Midbrain (tissue), 1 donor: Measurements from ENCODE around the gene MAGI2.

Experiments used
- DNase-seq: peaks from one replicate; lab custom pipeline; 2025; lab: John Stamatoyannopoulos, UW

MAGI2 gene

DNA sequence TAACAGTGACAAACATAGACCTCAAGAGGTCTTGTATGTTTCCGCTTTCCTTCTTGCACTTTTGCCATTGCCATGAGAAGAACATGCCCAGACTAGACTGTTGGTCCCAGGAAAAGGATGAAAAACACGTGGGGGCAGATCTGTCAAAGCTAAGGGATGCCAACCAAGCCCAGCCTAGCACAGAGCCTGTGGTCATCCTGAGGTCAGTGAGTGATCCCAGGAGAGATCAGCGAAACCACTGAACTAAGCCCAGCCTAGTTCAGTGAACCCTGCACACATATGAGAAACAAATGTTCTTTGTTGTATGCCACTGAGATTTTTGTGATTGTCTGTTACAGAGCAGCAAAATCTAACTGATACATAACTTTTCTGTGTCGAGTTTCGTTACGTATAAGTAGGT is 718.8 kb downstream of the MAGI2 start:
- DNase-seq, result no peak

DNA sequence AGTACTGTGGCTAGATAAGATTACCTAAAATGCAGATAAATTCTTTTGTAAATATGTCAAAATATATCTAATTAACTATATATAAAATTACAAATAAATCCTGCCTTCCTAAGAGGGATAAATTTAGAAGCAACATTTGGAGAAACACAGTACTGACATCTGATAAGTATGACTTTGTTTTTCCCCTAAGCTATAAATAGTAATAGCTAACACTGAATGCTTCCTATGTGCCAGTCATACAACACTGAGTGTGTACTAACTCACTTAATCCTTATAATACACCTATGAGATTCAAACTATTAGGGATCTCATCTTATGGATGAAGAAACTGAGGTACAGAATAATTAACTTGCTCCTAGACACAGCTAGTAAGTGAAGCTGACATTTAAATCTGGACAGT is 733.4 kb downstream of the MAGI2 start:
- DNase-seq, result no peak

DNA sequence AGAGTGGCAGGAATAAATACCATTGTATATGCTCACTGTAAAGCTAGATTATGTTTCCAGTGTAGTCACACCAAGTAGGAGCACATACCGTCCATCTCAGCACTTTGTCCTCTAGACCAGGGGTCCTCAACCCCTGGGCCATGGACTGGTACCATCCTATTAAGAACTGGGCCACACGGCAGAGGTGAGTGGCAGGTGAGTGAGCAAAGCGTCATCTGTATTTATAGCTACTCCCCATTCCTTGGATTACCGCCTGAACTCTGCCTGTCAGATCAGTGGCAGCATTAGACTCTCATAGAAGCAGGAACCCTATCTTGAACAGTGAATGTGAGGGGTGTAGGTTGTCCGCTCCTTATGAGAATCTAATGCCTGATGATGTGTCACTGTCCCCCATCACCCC is 735.3 kb downstream of the MAGI2 start:
- no peak for DNase-seq

GRCh38 chr7:78716876-78717275 is 736.6 kb downstream of the MAGI2 start:
- no peak for DNase-seq

- DNase-seq, result no peak
Observed at GRCh38 chr7:78714356-78714755, 739.1 kb downstream of the MAGI2 start.

DNA sequence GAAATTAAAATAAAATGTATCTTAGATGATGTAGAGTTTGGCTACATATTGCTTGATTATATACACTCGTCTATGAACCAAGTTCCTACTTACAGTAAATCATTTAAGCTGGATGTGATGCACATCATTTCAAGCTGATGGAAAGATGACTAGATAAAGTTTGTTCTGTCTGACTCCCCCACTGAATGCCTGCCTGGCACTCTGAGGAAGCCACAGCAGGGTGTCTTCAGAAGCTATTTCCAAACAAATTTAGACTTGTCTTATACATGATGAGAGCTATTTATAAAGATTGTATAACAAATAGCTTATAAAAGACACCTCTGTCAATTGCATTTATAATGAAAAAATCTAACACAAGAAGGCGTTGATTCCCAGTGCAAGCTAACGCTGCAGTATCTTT is 741.4 kb downstream of the MAGI2 start:
- DNase-seq, result no peak

DNA sequence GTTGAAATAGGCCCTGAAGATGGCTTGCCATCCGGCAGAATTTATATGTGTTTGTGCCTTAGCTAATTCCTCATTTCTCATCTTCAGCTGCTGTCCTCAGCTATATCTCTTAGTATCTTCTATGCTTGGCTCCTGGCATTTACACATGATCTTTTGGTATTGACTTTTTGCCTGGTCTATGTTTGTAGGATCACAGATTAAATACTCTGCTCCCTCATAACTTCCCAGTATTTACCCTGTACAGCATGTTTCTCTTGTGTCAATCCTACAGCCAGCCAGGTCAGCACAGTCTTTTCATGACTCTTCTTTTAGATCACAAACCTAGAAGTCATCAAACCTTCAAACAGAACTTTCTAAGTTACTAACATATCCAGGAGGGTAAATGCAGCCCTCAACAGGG is 743.8 kb downstream of the MAGI2 start:
- no peak for DNase-seq

- DNase-seq, result no peak
Observed at GRCh38 chr7:78704504-78704903, 749.0 kb downstream of the MAGI2 start.

DNA sequence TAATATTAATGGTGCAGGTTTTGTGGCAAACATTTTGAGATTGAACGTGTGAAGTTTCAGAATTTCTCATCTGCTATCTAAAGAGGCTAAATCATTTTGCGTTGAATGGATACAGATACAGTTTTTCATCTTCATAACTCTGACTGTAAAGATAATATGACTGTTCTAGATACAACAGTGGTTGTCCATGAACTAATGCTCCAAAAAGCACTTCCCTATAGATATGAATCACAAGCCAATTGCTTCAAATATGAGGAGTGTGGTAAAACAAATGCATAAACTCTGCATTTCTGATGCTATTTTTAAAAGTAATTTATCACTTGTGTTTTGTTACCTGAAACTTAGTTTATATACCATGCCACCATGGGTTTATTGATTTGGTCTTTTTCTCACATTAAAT is 750.1 kb downstream of the MAGI2 start:
- DNase-seq, result no peak

- DNase-seq, result no peak
Observed at GRCh38 chr7:78702770-78703169, 750.7 kb downstream of the MAGI2 start.

DNA sequence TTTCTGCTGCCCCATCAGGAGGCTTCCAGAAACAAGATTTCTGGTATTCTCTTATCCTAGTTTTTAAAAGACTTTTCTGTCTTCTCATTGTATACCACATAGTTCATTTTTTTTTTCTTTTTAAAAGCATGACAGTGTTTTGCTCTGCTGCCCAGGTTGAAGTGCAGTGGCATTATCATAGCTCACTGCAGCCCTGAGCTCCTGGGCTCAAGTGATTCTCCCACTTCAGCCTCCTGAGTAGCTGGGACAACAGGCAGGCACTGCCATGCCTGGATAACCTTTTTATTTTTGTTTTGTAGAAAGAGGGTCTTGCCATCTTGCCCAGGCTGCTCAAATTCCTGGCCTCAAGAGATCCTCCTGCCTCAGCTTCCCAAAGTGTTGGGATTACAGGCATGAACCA is 757.6 kb downstream of the MAGI2 start:
- no peak for DNase-seq

DNA sequence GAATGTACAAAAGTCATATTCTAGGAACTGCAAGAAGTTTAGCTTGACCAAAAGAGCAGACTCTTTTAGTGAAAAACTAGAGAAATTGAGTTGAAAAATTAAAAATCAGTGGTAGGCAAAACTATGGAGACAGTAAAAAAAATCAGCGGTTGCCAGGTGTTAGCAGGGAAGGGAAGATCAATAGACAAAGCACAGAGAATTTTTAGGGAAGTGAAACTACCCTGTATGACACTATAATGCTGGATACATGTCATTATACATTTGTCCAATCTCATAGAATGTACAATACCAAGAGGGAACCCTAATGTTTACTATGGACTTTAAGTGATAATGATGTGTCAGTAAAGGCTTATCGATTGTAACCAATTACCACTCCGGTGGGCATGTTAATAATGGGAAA is 761.9 kb downstream of the MAGI2 start:
- no peak for DNase-seq

DNA sequence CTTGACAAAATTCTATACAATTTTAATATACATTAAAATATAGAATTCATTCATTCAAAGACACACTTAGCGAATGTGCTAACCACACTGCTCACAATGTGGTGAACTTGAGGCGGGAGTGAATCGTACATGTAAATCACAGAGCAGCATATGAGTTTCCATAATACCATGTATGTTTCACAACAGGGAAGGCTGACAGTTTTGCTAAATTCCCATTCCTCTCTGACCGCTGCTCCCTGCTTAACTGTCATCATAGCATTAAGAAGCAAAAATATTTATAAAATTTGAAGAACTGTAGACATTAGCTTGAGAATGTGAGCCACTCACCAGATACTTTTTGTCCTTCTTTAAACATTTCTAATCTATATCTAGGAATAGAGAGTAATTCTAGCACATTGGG is 763.3 kb downstream of the MAGI2 start:
- no peak for DNase-seq

DNA sequence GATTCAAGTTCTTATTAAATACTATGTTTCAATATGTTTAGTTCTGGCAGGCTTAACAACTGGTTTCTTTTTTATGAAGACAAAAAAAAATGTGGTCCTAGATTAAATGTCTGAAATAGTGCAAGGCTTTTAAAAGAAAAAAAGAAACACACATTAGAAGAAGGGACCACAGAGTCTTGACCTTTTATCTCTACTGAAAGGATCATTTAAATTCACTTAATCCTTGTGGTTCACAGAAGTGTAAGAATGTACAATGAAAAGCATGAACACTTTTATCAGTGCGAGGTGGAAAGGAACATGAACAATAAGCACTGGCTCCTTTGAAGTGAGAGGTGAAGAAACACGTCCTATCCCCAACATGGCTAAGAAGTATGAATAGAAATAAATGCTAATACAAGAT is 765.1 kb downstream of the MAGI2 start:
- no peak for DNase-seq

DNA sequence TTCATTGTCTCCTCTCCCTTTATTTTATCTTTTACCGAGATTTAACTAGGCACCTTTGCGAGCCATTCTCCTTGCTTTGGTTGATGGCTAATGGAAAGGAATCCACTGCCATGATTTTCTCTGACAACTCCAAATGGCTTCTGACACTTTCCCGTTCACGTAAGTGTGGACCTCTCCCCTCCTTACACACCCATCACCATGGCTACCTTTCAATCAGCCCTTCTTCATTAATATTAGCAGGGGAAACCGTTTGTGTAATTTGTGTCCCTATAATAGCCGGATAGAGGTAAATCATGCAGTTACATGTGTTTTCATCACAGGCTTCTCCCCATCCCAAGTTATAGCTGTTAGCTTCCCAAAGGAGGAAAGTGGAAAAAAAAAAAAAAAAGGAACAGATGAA is 767.3 kb downstream of the MAGI2 start:
- DNase-seq, result no peak

GRCh38 chr7:78684201-78684600 is 769.3 kb downstream of the MAGI2 start:
- DNase-seq, result no peak

DNA sequence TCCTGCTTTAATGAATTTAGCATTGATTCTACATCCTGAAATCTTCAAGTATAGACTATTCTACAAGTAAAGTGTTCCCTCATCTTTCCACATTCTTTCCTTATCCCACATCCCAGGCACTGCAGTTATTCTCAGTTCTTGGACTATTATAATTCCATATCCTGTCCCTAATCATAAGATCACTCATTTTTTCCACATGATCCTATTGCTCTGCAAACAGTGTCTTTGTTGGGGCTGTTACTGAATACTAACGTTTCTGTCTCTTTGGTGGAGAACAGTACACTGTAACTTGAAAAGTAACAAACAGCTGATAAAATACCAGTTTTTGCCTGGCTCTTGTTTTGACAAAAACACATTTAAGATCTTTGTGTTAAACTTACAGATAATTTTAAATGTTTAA is 769.9 kb downstream of the MAGI2 start:
- no peak for DNase-seq

DNA sequence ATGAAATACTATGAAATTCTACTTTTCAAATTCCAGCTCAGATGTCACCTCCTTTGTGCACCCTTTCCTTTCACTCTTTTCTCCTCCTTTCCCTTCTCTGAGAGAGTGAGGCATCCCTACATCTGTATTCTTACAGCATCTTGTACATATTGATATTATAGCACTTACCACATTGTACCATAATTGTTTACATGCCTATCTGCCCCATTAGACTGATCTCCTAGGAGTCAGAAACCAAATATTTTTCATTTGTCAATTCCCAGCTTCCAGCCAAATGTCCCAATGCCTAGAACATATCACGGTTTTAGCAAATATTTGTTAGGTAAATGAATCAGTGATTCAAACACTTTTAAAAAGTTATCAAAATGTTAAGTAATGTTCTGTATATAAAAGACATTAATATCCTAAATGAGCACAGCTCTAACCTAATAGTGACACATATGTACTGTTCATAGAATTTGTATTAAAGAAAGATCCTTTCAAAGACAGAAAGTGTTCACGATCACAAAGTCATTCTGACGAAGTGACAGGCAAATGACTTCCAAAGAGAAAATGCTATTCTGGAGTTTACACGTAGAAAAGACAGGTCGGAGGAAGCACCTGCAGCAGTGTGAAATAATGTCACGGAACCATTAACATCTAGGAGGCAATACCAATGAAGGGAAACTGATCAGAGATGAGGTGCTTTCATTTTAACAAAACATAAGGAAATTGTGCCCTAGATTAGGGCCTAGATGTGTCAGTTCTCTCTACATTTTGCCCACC is 774.2 kb downstream of the MAGI2 start:
- DNase-seq, result no peak

DNA sequence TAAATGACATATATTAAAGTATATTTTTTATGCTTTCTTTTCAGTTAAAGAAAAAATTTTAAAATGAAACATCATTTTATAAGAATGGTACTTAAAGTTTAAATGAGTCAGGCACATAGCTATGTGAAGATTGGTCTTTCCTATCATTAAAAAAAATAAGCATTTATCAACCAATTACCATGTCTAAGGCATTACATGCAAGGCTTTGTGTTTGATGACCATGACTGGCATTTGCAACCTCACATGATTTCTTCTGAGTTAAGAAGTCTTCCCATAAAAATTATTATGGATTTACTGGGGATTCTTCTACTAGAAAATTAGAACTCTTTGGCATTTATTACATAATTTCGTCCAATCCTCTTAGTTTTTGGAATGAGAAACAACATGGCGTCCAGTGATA is 776.1 kb downstream of the MAGI2 start:
- no peak for DNase-seq

GRCh38 chr7:78675511-78675910 is 778.0 kb downstream of the MAGI2 start:
- no peak for DNase-seq

GRCh38 chr7:78673272-78673671 is 780.2 kb downstream of the MAGI2 start:
- no peak for DNase-seq

DNA sequence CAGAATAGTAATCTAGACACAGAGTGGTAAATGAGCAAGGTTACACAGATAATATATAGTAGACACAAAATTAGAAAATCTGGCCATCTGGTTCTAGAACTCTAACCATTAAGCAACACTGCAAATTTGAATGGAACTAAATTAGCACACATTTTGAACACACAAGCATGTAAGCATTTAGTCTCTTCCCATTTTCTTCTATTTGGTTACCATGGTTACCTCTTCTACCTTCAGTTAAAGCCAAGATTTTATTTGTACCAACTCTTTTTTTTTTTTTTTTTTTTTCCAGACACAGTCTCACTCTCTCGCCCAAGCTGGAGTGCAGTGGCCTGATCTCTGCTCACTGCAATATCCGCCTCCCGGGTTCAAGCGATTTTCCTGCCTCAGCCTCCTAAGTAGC is 790.5 kb downstream of the MAGI2 start:
- DNase-seq, result no peak

DNA sequence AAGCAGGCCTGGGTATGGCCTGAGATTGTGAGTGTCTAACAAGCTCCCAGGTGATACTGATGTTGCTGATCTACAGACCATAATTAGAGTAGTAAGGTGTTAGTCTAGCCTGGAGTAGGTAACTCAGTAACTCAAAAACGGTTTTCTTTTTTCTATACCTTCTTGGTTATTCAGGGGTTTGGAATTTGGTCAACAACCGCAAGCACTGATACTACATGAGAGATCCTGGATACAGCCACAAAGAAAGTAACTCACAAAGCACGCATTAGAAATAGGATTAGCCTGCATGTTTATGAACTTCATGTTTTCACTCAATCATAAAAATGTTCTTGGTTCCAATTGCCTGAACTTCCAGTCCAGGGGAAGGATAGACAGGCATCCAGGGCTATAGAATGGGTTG is 803.5 kb downstream of the MAGI2 start:
- DNase-seq, result no peak

DNA sequence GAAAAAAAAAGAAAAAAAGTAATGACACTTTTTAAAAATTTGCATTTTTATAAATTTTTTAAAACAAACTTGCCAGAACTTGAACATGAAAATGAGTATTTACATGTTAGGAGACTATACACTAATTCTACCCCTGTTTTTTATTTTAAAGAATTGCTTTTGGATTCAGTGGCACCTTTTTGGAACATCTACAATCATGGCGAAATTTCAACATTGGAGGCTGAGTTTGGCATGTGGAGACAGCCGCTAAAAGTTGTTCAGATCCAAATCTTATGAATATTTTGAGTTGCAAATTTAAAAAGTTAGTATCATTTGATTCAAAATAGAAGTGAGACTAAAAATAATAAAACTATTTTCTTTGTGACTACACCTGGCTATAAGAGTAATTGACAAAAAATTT is 804.2 kb downstream of the MAGI2 start:
- DNase-seq, result no peak

DNA sequence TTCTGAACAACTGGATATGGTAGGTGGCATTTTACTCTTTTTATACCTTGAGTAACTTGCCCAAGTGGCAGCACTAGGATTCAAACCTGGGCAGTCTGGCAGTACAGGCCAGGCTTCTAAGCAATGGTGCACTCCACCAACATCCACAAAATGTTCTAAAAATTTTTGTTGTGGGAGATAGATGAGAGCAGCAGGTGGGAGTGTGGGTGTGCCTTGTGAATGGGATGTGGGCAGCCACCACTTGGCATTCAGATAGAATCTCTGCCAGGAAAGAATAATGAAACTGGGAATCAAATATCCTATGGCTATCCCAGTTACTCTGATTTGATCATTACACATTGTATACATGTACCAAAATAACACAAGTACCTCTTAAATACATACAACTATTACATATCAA is 810.7 kb downstream of the MAGI2 start:
- no peak for DNase-seq
